ENCODE results near the gene SARS2. TPM values are rescaled to one million over a fixed set of nuclear protein-coding genes. Genes with fewer than 3 reads are reported as not detected.
A peak's percentile ranks its signal among the peaks of the same experiment; 100 is the strongest.

SARS2 gene
- total RNA-seq, 1 experiment from 2014 or later, result 74.7 TPM

DNA sequence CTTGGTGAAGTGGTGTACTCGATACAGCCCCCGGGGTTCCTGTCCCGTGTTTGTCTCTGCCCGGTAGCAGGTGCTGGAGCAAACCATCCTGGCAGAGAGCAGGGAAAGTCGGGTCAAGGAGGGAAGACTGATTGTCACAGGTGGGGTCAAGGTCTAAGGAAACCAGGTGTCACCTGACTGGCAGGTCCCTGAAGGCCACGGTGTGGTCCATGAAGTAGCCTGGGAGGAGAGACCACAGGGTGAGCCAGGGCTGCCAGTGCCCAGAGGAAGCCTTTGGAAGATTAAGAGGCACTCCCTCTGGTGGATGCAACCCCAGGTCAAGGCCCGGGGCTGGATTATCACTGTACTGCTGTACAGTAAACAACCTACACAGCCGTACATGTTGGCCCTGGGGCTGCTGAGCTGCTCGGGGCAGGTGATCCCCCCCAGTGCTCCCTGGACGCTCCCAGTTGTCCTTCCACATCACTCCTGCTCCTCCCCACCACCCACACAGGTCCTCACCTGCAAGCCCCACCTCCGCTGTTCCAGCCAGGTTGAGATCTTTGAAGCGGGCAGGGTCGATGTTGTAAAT is 12.6 kb downstream of the SARS2 start:
- Mint-ChIP-seq H3K36me3 (peaks cover 12% of the 10 kb centered on the region), H3K4me3 (no peak overlapping the region), H3K27ac (peak overlapping the region; percentile 43; the same call in 1 of the 2 replicates), H3K9me3 (0 out of 2 replicates have a peak, but pooled peaks cover 4% of the 10 kb centered on the region), H3K27me3 (ENCODE audit: low read depth) (peaks cover under 1% of the 10 kb centered on the region; the same call in 1 of the 2 replicates), H3K4me1 (no peaks in the 10 kb centered on the region)
- ATAC-seq (peak; percentile 33), DNase-seq (ENCODE audit: low spot score) (no peak)
- CTCF ChIA-PET, result interaction anchor here (1.1 to 3.6 kb wide), 2 partner anchors 12 to 36 kb away, joined by 3 to 24 read pairs; partner anchors contain the start of genes MRPS12 and SARS2
- TF ChIP-seq ESRRA (CRISPR knock-in tag; IDR thresholded peaks at IDR 0.05; ENCODE audit: borderline replicate concordance), result no peak
- no peak for TF ChIP-seq RELA (CRISPR knock-in tag; IDR thresholded peaks at IDR 0.05; ENCODE audit: borderline replicate concordance)
- no peak for TF ChIP-seq ZNF121 (CRISPR knock-in tag; IDR thresholded peaks at IDR 0.05)
- TF ChIP-seq HMGA2 (CRISPR knock-in tag; IDR thresholded peaks at IDR 0.05), result no peak
- no peak for TF ChIP-seq IRF2 (CRISPR knock-in tag; IDR thresholded peaks at IDR 0.05; ENCODE audit: borderline replicate concordance, low read depth)
- TF ChIP-seq, protein P1, sequence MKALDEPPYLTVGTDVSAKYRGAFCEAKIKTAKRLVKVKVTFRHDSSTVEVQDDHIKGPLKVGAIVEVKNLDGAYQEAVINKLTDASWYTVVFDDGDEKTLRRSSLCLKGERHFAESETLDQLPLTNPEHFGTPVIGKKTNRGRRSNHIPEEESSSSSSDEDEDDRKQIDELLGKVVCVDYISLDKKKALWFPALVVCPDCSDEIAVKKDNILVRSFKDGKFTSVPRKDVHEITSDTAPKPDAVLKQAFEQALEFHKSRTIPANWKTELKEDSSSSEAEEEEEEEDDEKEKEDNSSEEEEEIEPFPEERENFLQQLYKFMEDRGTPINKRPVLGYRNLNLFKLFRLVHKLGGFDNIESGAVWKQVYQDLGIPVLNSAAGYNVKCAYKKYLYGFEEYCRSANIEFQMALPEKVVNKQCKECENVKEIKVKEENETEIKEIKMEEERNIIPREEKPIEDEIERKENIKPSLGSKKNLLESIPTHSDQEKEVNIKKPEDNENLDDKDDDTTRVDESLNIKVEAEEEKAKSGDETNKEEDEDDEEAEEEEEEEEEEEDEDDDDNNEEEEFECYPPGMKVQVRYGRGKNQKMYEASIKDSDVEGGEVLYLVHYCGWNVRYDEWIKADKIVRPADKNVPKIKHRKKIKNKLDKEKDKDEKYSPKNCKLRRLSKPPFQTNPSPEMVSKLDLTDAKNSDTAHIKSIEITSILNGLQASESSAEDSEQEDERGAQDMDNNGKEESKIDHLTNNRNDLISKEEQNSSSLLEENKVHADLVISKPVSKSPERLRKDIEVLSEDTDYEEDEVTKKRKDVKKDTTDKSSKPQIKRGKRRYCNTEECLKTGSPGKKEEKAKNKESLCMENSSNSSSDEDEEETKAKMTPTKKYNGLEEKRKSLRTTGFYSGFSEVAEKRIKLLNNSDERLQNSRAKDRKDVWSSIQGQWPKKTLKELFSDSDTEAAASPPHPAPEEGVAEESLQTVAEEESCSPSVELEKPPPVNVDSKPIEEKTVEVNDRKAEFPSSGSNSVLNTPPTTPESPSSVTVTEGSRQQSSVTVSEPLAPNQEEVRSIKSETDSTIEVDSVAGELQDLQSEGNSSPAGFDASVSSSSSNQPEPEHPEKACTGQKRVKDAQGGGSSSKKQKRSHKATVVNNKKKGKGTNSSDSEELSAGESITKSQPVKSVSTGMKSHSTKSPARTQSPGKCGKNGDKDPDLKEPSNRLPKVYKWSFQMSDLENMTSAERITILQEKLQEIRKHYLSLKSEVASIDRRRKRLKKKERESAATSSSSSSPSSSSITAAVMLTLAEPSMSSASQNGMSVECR (CRISPR knock-in tag; IDR thresholded peaks at IDR 0.05; ENCODE audit: borderline replicate concordance), result no peak
- no peak for TF ChIP-seq ZNF232 (CRISPR knock-in tag; IDR thresholded peaks at IDR 0.05)
- TF ChIP-seq SOX15 (CRISPR knock-in tag; IDR thresholded peaks at IDR 0.05), result no peak
- TF ChIP-seq GRHL2 (CRISPR knock-in tag; IDR thresholded peaks at IDR 0.05; ENCODE audit: insufficient replicate concordance, severe bottlenecking), result no peak
- TF ChIP-seq, protein P2, sequence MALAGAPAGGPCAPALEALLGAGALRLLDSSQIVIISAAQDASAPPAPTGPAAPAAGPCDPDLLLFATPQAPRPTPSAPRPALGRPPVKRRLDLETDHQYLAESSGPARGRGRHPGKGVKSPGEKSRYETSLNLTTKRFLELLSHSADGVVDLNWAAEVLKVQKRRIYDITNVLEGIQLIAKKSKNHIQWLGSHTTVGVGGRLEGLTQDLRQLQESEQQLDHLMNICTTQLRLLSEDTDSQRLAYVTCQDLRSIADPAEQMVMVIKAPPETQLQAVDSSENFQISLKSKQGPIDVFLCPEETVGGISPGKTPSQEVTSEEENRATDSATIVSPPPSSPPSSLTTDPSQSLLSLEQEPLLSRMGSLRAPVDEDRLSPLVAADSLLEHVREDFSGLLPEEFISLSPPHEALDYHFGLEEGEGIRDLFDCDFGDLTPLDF (CRISPR knock-in tag; IDR thresholded peaks at IDR 0.05), result no peak
- TF ChIP-seq GABPB1 (CRISPR knock-in tag; IDR thresholded peaks at IDR 0.05), result no peak
- no peak for TF ChIP-seq ZNF138 (CRISPR knock-in tag; conservative IDR thresholded peaks at IDR 0.05)
- TF ChIP-seq, protein P3, sequence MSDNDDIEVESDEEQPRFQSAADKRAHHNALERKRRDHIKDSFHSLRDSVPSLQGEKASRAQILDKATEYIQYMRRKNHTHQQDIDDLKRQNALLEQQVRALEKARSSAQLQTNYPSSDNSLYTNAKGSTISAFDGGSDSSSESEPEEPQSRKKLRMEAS (CRISPR knock-in tag; IDR thresholded peaks at IDR 0.05), result no peak
- TF ChIP-seq MXD4 (CRISPR knock-in tag; IDR thresholded peaks at IDR 0.05; ENCODE audit: borderline replicate concordance), result no peak
- TF ChIP-seq NFATC4 (CRISPR knock-in tag; IDR thresholded peaks at IDR 0.05), result no peak
- TF ChIP-seq TEAD4 (CRISPR knock-in tag; IDR thresholded peaks at IDR 0.05), result no peak
- POLR2A ChIA-PET, result interaction anchor here (0.6 kb wide), 1 partner anchor 291 kb away, joined by 3 read pairs; no protein-coding TSS in a partner anchor

DNA sequence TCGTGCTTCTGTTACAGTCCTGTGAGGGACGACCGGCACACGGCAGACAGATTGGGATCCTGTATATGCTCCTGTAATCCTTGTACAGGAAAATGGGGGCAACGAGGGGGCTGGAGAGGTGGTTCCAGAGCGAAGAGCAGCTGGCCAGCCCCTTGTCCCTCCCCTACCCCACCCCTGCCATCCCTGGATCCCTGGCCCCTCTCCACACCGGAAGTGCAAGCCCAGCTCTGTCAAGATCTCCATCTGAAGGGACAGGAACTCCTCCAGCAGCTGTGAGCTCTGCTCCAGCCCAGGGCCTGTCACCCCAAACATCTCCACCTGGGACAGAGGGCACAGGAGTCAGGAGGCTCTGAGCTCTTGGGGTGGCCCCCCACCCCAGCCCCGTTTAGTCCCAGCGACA is 13.0 kb downstream of the SARS2 start:
- Mint-ChIP-seq H3K9me3 (0 out of 2 replicates have a peak, but pooled peaks cover 4% of the 10 kb centered on the region), H3K4me1 (no peaks in the 10 kb centered on the region), H3K36me3 (peaks cover 11% of the 10 kb centered on the region), H3K27me3 (ENCODE audit: low read depth) (peaks cover 5% of the 10 kb centered on the region), H3K4me3 (no peak overlapping the region), H3K27ac (no peak overlapping the region)
- POLR2A ChIA-PET, result interaction anchor here (0.6 kb wide), 1 partner anchor 290 kb away, joined by 3 read pairs; no protein-coding TSS in a partner anchor
- CTCF ChIA-PET, result interaction anchor here (0.6 to 3.6 kb wide), 4 partner anchors 13 to 175 kb away, joined by 3 to 24 read pairs (median 3); partner anchors contain the start of genes MRPS12 and SARS2
- ATAC-seq (no peak; the same call in 1 of the 2 replicates), DNase-seq (ENCODE audit: low spot score) (no peak)
- TF ChIP-seq GTF2I (CRISPR knock-in tag; conservative IDR thresholded peaks at IDR 0.05), result no peak
- TF ChIP-seq, protein P4, sequence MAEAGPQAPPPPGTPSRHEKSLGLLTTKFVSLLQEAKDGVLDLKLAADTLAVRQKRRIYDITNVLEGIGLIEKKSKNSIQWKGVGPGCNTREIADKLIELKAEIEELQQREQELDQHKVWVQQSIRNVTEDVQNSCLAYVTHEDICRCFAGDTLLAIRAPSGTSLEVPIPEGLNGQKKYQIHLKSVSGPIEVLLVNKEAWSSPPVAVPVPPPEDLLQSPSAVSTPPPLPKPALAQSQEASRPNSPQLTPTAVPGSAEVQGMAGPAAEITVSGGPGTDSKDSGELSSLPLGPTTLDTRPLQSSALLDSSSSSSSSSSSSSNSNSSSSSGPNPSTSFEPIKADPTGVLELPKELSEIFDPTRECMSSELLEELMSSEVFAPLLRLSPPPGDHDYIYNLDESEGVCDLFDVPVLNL (CRISPR knock-in tag; IDR thresholded peaks at IDR 0.05; ENCODE audit: borderline replicate concordance, low read depth), result no peak
- TF ChIP-seq ZNF317 (CRISPR knock-in tag; IDR thresholded peaks at IDR 0.05; ENCODE audit: borderline replicate concordance, low read depth), result no peak
- TF ChIP-seq SOX15 (CRISPR knock-in tag; IDR thresholded peaks at IDR 0.05), result no peak
- TF ChIP-seq, protein P5, sequence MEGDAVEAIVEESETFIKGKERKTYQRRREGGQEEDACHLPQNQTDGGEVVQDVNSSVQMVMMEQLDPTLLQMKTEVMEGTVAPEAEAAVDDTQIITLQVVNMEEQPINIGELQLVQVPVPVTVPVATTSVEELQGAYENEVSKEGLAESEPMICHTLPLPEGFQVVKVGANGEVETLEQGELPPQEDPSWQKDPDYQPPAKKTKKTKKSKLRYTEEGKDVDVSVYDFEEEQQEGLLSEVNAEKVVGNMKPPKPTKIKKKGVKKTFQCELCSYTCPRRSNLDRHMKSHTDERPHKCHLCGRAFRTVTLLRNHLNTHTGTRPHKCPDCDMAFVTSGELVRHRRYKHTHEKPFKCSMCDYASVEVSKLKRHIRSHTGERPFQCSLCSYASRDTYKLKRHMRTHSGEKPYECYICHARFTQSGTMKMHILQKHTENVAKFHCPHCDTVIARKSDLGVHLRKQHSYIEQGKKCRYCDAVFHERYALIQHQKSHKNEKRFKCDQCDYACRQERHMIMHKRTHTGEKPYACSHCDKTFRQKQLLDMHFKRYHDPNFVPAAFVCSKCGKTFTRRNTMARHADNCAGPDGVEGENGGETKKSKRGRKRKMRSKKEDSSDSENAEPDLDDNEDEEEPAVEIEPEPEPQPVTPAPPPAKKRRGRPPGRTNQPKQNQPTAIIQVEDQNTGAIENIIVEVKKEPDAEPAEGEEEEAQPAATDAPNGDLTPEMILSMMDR (IDR thresholded peaks at IDR 0.05), result no peak
- TF ChIP-seq RELA (CRISPR knock-in tag; IDR thresholded peaks at IDR 0.05; ENCODE audit: borderline replicate concordance), result no peak
- TF ChIP-seq, protein P6, sequence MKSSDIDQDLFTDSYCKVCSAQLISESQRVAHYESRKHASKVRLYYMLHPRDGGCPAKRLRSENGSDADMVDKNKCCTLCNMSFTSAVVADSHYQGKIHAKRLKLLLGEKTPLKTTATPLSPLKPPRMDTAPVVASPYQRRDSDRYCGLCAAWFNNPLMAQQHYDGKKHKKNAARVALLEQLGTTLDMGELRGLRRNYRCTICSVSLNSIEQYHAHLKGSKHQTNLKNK (CRISPR knock-in tag; IDR thresholded peaks at IDR 0.05), result no peak
- TF ChIP-seq NFYB (CRISPR knock-in tag; conservative IDR thresholded peaks at IDR 0.05; ENCODE audit: low read depth), result no peak
- no peak for TF ChIP-seq MYBL2 (CRISPR knock-in tag; IDR thresholded peaks at IDR 0.05)
- TF ChIP-seq, protein P7, sequence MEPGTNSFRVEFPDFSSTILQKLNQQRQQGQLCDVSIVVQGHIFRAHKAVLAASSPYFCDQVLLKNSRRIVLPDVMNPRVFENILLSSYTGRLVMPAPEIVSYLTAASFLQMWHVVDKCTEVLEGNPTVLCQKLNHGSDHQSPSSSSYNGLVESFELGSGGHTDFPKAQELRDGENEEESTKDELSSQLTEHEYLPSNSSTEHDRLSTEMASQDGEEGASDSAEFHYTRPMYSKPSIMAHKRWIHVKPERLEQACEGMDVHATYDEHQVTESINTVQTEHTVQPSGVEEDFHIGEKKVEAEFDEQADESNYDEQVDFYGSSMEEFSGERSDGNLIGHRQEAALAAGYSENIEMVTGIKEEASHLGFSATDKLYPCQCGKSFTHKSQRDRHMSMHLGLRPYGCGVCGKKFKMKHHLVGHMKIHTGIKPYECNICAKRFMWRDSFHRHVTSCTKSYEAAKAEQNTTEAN (CRISPR knock-in tag; IDR thresholded peaks at IDR 0.05), result no peak
- TF ChIP-seq ZNF219 (CRISPR knock-in tag; IDR thresholded peaks at IDR 0.05; ENCODE audit: borderline replicate concordance), result no peak
- no peak for TF ChIP-seq NFATC4 (CRISPR knock-in tag; IDR thresholded peaks at IDR 0.05)

All from WTC11 (cell line).